ENCODE measurements around the gene GYPC.
"Not testable (repeated sequence)": the region's sequence is repeated elsewhere in the genome, so short reads cannot be mapped to it uniquely, and the experiment has no call there.

GYPC gene

DNA sequence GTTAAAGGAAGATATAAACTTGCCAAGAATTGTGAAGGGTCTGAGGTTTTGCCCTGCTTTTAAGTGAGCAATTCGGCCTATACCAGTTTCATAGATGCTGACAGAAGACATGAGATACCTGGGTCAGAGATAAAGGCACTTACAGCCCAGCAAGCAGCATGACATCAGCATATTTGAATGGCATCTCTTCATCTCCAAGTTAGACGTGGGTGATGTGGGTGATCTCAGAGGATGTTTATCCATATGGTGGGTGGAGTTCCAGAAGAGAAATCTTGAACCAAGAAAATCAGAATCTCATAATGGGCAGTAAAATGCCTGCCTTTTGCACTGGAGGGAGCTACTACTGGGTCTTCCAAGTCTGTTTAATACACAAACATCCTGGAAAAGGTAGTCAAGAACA is 44.7 kb downstream of the GYPC start:
- no peak for DNase-seq

DNA sequence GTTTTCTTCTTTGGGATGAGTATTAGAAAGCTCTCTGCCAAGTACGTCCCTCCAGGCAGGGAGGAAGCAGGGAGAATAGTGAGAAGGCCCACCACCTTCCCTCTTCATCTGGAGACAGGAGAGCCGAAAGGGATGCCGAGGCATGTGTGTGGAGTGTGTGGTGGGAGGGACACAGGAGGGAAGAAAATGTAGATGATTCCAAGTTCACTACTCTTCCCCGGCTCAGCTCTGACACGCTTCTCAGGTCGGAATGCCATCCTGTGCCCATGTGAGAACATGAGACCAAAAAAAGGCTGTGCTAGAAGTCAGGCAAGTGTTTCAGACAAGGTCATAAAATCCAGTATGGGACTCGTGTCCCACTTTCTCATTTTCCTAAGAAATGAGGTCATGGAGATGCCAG is 47.4 kb downstream of the GYPC start:
- DNase-seq: no peak

DNA sequence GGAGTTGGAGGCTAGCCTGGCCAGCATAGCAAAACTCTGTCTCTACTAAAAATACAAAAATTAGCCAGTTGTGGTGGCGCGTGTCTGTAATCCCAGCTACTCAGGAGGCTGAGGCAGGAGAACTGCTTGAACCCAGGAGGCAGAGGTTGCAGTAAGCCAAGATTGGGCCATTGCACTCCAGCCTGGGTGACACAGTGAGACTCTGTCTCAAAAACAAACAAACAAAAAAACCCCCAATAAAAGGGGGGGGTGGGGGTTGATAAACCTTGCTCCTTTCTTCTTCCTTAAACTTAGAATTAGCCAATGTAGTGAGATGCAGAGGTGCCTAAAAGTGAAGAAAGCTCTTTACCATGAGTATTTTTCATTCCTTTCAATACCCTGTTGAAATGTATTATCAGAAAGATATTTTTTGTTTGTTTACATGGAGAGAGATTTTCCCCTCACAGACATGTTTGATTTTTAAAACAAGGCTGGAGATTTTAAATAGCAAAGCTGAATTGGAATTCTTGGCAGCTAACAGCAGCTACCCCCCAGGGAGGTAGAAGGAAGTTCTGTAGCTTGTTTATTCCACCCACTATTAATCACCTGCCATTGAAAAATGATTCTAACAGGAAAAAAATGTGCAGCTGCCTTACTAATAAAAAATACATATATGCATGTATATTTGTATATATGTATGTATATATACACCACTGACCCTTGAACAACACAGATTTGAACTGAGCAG is 48.6 kb downstream of the GYPC start:
- DNase-seq: no peak

DNA sequence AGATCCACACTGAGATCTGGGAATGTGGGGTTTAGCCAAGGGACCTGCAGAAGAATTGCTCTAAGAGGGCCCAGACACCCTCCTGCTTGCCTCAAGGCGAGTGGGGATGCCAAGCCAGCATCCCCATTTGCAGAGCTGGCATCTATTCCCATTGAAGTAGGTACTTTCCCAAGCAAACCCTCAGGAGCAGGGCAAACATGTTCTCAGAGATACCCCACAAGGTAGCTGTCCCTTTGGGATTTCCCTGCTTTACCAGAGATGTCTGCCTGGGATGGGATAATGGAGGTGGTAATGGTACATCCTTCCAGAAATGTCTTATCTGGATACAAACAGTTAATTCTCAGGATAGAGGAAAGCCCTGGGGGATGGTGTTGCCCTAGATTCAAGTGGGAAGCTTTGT is 51.2 kb downstream of the GYPC start:
- no peak for DNase-seq

DNA sequence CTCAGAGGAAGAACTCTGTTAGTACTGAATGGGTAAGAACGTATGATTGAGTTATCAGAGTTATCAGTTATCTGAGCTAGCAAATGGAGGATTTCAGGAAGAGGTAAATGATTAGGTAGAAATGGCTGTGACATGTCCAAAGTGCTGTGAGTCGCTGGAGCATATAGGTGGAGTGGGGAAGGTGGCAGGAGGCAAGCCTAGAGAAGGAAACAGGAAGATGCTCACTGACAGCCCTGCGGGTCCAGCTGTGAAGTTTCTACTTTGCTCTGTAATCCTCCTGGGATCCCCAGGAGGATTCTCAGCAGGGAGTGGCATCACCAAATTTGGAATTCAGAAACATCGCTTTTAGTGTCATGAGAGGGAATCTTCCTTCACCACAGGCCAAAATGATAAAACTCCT is 52.0 kb downstream of the GYPC start:
- no peak for DNase-seq

DNA sequence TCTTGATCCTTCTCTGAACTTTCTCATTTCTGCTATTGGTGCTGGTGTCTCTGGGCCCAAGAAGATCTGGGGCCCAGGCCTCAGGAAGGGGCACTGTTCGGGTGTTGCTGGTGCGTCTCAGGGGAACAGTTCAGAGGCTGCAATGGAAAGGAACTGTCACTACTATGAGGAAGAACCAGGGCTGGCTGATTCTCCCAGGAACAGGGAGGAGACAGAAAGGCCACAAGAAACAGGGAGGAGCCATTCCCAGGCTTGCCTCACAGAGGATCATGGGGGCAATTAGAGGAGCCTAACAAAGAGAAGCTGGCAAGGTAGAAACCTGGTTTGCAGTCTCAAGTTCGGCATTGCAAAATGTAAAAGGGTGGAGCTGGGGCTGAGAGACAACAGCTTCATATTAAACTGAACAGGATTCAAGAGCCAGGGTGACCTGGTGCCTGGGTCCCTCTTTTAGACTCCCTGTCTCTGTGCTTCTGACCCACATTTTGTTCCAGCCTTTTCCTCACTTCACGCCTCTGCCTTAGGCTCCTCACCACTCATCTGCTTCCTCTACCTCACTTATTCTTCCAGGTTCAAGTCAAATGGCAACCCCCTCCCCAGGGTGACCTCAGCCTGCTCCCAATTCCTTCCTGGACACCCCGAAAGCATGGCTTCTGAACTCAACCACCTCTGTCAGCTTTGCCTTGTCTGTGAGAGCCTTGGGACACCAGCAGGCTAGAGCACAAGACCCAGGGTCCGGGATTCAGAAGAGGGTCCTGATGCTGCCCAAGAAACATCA is 58.4 kb downstream of the GYPC start:
- DNase-seq: no peak

DNA sequence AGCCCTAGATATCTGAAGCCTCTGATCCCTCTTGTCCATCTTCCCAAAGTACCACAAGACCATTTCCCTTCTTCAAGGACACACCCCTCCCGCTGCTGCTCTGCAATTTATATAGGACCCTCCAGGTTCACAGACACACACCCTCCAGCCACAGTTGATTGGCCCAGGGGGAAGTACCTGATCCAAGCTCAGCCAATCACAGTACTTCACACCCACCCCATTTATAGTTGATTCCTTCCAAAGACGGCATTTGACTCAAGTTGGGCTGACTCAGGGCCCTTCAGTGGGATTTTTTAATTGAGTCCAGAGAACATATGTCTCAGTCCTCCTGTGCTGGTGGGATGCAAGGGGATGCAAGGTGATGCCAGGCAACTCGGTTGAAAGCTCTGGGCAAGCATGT is 59.2 kb downstream of the GYPC start:
- no peak for DNase-seq

DNA sequence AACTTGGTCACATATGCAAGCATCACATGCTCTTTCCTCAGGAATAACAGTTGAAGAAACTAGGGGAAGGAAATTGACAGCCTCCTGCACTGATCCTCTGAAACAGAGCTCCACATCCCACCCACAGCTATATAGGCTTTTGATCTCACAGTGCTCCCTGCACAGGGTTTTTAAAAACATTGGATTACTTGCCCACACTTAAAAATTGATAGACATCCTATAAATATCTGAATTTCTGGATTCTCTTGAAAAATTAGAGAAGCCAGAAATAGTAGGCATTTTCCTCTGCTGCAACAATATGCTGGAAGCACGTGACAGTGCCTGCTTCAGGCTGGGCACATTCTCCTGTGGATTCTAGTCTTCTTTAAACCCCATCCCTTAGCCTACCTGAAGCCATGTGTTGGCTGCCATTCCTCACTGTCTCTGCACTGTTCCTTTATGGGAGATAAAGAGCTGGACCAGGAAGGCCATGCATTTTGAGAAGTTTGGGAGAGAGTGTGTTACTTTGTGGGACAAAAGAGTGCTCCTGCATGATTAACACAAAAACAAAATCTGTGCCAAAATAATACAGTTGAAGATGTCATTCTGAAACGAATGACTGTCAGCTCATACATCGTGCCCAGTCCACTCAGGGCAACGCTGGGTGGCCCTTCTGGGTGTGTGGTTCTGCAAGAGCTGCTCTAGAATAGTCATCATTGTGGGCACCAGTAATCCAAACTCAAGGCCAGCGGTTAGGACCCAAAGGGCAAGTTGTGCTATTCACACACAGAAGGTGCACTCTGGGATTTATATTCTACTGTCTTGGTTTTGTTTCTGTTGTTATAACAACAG is 59.8 kb downstream of the GYPC start:
- no peak for DNase-seq

DNA sequence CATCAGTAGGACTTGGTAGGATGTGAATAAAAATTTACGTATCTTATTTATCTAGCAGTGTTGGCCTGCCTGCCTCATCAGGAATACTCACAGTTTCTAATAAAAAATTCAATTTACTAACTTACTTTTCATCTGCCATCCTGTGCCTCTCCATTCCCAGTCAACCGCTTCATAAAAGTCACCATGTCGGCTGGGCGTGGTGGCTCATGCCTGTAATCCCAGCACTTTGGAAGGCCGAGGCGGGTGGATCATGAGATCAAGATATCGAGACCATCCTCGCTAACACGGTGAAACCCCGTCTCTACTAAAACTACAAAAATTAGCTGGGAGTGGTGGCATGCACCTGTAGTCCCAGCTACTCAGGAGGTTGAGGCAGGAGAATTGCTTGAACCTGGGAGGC is 61.3 kb downstream of the GYPC start:
- DNase-seq: not testable (repeated sequence)

DNA sequence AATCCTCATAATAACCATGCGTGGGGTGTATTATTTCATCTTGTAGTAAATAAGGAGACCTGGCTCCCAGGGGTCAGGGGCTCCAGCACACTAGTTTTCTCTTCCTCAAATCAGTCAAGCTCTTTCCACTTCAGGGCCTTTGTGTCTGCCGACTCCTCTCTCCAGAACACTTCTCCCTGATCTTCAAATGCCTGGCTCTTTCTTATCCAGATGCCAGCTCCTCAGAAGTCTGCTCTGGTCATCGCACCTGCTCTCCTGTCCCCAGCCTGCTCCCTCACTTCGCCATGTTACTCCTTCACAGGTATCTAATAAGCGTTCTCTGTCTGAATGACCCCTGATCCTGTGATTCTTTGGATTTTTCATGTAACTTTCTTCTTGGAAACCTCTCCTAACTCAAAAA is 62.0 kb downstream of the GYPC start:
- no peak for DNase-seq

DNA sequence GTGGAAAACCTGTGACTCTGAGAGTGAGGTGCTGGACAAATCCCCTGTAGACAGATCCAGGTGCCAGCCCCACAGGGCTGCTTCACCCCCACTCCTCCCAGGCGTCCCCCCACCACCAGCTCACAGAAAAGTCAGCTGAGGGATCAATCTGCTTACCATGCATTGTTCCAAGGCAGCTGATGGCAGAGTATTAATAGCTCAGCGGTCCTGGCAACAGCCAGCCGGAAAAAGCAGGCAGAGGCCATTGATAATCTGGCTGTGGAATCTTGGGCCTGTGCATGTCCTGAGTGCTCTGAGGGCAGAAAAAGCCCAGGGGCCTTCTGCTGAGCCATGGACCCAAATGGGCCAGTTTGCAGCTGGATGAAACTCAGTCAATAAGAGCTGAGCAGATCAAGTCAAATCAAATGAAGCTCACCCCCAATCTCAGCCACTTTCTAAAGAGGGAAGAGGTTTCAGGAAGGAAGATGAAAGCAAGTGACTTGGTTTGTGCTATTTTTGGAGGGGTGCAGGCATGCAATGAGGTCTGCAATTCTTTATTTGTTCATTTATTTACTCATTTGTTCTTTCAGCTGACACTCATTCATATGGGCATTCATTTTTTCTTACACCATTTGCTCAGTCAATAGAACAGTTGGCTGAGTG is 63.4 kb downstream of the GYPC start:
- DNase-seq: no peak

DNA sequence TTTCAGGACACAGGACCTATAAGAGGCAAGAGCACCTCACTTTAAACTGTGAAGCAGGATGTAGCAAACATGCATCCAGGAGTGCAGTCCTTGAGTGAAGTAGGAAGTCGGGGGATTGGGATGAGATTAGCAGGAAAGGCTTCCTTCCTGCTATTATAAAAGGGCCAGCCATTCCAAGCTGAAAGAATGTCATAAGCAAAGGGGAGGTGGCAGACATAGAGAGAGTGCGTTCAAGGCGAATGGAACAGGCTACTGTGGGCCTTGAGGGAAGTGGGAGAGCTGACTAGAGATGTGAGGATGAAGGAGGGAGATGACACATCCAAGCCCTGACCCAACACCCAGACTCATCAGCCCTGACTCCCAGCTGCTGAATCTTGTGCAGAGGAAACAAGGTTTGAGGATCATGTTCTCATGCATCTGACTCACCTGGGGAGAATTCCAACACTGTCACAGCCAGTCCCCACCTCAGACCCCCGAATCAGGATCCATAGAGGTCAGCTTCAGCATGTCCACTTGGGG is 63.9 kb downstream of the GYPC start:
- DNase-seq: no peak

DNA sequence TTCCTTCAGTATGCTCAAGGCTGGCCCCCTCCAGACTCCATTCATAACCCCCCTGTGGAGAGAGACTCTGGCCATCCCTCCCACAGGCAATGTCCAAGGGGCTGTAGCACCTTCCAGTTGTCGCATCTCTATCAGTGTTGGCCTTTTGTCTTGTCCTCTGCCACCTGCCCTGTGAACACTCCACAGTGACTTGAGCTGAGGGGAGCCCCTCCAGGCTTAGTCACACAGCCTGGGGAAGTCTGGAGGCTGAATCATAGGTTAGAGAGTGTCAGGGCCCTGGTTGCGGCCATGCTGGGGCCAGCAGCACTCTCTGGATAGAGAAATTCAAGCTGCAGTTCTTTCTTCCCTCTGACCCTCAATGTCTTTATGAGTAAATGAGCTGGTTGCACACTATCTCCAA is 64.7 kb downstream of the GYPC start:
- no peak for DNase-seq

DNA sequence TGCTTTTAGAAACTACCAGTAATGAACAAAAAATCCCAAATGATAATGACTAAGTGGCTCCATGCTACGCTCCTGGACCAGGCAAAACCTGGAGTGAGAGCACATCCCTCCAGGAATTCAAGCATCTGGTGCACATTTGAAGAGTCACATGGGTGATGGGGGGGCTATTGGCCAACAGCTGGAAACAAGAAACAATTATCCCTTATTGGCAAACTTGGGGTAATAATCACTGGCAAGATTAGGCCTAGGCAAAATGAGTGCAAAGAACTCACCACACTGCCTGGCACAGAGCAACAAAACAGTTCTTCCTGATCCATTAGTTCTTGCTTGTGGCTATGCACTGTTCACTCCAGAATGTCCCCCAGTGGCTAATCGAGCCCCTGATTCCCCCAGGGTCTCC is 66.1 kb downstream of the GYPC start:
- no peak for DNase-seq

DNA sequence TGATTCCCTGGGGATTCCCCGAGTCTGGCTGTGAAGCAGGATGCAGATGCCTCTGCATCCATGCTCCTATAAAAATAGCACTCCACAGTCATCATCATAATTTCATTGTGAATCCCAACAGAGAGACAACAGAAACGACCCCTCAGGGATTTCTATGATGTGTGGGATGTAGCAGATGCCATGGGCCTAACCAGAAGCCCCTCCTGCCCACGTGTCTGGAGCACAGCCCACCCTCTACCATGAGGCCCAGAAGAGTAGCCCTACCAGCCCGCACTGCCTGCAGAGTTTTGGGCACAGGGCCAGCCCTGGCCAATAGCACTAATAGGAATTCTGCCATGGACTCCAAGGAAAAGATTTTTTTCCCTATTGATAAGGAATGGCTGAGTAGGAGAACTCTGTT is 66.6 kb downstream of the GYPC start:
- DNase-seq: no peak

DNA sequence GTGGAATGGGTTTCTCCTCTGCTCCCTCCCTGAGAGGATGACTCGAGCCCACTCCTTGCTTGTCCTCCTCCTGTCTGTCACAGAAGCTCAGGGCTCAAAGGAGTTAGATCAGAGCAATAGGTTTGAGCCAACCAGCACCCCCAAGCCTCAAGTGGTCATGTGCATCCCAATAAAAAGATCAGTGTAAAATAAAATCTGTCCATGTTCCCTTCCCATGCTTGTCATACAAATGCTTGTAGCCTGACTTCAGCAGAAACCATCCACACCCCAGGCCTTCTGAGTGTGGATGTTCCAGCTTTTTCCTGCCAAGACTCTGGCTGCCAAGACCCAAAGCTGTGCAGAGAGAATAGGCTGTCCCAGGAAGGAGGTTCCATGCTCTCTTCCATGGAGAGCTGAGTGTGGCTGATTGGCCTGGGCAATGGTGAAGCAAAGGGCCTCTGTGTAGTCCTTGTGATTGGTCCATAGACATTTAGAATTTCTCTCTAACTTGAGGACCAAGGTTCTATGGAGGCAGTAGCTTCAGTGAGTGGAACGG is 67.4 kb downstream of the GYPC start:
- DNase-seq: no peak

DNA sequence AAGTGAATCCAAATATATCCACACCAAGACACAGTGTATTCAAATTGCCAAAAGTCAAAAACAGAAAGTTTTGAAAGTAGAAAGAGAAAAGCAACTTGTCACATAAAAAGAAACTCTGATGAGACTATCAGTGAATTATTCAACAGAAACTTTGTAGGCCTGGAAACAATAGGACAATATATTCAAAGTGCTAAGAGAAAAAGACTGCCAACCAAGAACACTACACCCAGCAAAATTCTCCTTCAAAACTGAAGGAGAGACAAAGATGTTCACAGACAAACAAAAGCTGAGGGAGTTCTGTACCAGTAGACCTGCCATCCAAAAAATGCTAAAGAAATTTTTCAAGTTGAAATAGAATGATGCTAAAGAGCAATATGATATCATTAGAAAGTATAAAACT is 69.6 kb downstream of the GYPC start:
- no peak for DNase-seq

DNA sequence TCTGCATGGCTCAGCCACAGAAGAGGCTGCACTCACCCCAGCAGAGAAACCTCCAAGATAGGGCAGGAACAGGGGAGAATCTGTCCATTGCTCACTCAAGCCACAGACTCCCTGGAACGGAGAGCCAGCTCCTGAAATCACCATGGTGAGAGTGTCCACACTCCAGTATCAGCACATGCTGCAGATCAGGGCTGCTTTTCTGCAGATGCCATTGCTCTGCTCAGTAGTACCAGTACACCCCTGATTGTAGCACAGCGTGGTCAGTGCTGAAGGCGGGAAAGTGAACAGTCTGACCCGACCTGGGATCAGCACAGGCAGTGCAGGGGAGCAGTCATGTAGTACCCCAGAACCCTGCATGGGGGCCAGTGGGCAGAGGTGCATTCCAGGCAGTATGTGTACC is 73.9 kb downstream of the GYPC start:
- DNase-seq: no peak

DNA sequence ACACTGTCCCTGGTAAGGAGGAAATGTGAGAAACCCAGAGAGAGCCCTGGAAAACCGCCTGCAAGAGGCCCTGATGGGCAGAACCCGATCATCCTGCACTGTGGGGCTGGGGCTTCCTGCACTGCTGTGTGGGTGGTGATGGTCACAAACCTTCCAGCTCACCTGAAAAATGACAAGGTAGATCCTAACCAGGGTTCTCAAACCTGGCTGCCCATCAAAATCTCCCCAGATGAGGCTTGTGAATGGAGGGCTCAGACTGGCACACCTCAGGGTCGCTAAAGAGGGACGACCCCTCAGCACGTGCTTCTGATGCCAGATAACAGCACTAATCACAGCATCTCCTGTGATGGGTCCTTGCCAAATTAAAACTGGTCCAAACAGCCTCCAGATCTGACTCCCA is 74.7 kb downstream of the GYPC start:
- DNase-seq: no peak

DNA sequence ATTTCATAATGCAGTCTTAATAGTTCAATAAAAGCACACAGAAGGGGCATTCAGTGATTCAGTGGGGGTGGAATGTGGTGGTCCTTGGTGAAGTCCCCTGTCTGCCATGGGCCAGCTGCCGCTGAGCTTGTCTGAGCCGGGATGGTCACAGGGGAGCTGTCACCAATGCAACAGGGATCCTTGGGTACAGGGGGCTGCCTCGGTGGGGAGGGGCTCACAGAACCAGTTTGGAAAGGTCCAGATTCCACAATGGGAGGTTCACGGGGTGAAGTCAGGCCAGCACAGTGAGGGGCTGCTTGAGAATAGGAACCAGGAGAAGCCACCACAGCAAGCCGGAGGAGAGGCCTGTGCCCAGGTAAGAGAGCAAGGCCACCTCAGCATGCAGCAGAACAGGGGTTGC is 75.4 kb downstream of the GYPC start:
- DNase-seq: no peak

DNA sequence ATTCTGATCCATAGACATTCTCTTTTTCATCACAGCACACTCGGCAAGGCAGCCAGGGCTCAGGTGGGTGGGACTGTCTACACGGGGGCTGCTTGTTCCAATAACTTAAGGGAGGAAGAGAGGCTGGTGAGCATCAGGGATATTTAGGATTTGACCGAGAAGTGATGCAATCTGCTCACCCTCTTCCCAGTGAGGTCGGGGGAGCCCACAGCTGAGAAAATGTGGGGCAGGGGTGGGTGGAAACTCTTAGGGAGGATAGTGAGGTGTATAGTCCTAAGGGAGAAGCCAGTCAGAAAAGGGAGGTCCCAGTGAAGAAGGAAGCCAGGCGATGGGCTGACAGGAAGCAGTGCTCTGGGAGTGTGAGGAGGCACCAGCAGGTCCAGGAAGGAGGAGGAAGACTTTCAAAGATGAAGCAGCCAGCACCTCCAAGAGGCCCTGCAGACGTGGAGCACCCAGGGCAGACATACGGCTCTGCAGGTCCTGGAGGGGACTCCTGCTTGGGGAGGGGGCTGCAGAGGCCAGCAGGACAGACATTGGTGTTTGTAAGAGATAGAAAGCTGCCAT is 76.8 kb downstream of the GYPC start:
- no peak for DNase-seq

DNA sequence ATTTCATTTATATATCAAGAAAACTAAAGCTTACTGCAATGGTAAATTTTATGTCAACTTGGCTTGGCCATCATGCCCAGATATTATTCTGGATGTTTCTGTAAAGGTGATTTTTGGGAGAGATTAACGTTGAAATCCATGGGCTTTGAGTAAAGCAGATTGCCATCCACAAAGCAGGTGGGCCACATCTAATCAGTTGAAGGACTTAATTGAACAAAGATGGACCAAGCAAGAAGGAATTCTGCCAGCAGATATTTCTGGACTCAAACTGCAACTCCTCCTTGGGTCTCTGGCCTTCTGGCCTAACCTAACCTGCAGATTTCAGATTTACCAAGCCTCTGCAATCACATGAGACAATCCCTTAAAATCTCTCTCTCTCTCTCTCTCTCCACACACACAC is 77.8 kb downstream of the GYPC start:
- no peak for DNase-seq

Measured in NCI-H1092 (cell line).